AG10803 (cell line): ENCODE data around the gene VWA5A.

Experiments used
- DNase-seq: peaks from one replicate; pipeline ENCODE4 v3.0.0; 2010; ENCODE audit warnings: low read depth
- H3K4me3 ChIP-seq: 2 replicates; pipeline ENCODE4 v1.5.1; 2011; ENCODE audit warnings: mild to moderate bottlenecking, low read length, control low read depth
- CTCF ChIP-seq: conservative IDR thresholded peaks from 2 replicates; pipeline ENCODE4 v1.5.1; 2011; ENCODE audit warnings: mild to moderate bottlenecking, low read length, control low read depth, inconsistent platforms

Gene VWA5A

GRCh38 chr11:124114942-124115781, at the start of gene VWA5A:
Gene VWA5A (plus strand): TSS chr11:124115450. CDS start chr11:124117512, 2,062 bp downstream.
- no peak for TF ChIP-seq CTCF
- DNase-seq: peak; percentile 85
- H3K4me3 ChIP-seq: peak within 1 kb of the TSS; percentile 73

GRCh38 chr11:124068601-124069110, 46.6 kb upstream of the VWA5A start:
- no peak overlapping the region for H3K4me3 ChIP-seq
- no peak for TF ChIP-seq CTCF
- no peak for DNase-seq

- peak; percentile 75 for TF ChIP-seq CTCF
- peak; percentile 45 for DNase-seq
- H3K4me3 ChIP-seq: peak overlapping the region; percentile 56
Observed at GRCh38 chr11:124069429-124070401, 45.5 kb upstream of the VWA5A start.

- no peak overlapping the region for H3K4me3 ChIP-seq
- peak; percentile 79 for DNase-seq
- TF ChIP-seq CTCF: peak; percentile 81
Observed at GRCh38 chr11:124070915-124071622, 44.2 kb upstream of the VWA5A start.

DNA sequence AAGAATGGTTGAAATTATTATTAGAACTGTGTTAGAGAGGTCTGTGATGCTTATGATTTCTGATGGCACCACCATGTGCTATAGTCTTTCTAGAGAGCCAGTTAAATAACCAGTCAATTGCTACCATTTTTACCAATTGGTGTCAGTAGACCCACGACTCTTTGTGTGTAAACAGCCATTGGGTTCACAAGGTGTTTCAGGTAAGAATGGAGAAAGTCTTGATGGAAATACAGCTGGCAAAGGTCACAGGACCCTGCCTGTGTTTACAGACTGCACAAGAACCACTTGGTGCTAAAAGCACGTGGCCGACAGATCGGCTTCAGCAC, 43.7 kb upstream of the VWA5A start:
- no peak for DNase-seq
- no peak overlapping the region for H3K4me3 ChIP-seq
- no peak for TF ChIP-seq CTCF

DNA sequence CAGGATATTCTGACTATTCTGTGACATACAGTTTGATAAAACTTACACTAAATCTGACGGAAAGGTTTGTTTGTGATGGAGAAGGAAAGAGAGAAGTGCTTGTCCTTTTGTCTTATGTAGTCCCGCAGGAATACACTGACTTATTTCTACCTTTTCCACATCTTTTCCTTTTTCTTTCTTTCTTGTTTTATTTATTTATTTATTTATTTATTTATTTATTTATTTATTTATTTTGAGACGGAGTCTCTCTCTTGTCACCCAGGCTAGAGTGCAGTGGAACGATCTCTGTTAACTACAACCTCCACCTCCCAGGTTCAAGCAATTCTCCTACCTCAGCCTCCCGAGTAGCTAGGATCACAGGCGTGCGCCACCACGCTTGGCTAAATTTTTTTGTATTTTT, 43.1 kb upstream of the VWA5A start:
- H3K4me3 ChIP-seq: no peak overlapping the region
- TF ChIP-seq CTCF: no peak
- no peak for DNase-seq
